Measurements from ENCODE around the gene CCT3.

DNA sequence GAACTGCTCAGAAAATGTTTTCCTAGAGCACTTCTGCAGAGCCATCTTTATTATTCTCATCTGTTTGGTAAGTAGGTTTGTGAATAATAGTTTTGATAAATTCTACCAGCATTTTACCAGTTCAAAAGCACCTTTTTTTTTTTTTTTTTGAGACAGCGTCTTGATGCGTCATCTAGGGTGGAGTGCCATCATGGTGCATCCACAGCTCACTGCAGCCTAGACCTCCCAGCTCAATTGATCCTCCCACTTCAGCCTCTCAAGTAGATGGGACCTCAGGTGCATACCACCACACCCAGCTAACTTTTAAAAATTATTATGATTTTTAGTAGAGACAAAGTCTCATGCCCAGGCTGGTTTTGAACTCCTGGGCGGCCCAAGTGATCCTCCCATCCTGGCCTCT is 21.2 kb upstream of the CCT3 start:
- TF ChIP-seq STAT1 (IDR thresholded peaks at IDR 0.05; ENCODE audit: unreplicated experiment): no peak
- TF ChIP-seq, protein P1, sequence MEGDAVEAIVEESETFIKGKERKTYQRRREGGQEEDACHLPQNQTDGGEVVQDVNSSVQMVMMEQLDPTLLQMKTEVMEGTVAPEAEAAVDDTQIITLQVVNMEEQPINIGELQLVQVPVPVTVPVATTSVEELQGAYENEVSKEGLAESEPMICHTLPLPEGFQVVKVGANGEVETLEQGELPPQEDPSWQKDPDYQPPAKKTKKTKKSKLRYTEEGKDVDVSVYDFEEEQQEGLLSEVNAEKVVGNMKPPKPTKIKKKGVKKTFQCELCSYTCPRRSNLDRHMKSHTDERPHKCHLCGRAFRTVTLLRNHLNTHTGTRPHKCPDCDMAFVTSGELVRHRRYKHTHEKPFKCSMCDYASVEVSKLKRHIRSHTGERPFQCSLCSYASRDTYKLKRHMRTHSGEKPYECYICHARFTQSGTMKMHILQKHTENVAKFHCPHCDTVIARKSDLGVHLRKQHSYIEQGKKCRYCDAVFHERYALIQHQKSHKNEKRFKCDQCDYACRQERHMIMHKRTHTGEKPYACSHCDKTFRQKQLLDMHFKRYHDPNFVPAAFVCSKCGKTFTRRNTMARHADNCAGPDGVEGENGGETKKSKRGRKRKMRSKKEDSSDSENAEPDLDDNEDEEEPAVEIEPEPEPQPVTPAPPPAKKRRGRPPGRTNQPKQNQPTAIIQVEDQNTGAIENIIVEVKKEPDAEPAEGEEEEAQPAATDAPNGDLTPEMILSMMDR (conservative IDR thresholded peaks at IDR 0.05; ENCODE audit: low read depth in 2 of 2): no peak
- TF ChIP-seq POLR2AphosphoS5 (IDR thresholded peaks at IDR 0.05; ENCODE audit: low read depth): no peak
- TF ChIP-seq EZH2 (IDR thresholded peaks at IDR 0.05; ENCODE audit: low read depth, unreplicated experiment): no peak
- TF ChIP-seq, protein P2, sequence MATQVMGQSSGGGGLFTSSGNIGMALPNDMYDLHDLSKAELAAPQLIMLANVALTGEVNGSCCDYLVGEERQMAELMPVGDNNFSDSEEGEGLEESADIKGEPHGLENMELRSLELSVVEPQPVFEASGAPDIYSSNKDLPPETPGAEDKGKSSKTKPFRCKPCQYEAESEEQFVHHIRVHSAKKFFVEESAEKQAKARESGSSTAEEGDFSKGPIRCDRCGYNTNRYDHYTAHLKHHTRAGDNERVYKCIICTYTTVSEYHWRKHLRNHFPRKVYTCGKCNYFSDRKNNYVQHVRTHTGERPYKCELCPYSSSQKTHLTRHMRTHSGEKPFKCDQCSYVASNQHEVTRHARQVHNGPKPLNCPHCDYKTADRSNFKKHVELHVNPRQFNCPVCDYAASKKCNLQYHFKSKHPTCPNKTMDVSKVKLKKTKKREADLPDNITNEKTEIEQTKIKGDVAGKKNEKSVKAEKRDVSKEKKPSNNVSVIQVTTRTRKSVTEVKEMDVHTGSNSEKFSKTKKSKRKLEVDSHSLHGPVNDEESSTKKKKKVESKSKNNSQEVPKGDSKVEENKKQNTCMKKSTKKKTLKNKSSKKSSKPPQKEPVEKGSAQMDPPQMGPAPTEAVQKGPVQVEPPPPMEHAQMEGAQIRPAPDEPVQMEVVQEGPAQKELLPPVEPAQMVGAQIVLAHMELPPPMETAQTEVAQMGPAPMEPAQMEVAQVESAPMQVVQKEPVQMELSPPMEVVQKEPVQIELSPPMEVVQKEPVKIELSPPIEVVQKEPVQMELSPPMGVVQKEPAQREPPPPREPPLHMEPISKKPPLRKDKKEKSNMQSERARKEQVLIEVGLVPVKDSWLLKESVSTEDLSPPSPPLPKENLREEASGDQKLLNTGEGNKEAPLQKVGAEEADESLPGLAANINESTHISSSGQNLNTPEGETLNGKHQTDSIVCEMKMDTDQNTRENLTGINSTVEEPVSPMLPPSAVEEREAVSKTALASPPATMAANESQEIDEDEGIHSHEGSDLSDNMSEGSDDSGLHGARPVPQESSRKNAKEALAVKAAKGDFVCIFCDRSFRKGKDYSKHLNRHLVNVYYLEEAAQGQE (IDR thresholded peaks at IDR 0.05; ENCODE audit: unreplicated experiment): no peak
- TF ChIP-seq EZH2phosphoT487 (IDR thresholded peaks at IDR 0.05; ENCODE audit: unreplicated experiment): no peak
- TF ChIP-seq CREB1 (CRISPR knock-in tag; IDR thresholded peaks at IDR 0.05; ENCODE audit: low read depth): no peak
- no peak for TF ChIP-seq NANOG (IDR thresholded peaks at IDR 0.05; ENCODE audit: borderline replicate concordance)
- TF ChIP-seq, protein P3, sequence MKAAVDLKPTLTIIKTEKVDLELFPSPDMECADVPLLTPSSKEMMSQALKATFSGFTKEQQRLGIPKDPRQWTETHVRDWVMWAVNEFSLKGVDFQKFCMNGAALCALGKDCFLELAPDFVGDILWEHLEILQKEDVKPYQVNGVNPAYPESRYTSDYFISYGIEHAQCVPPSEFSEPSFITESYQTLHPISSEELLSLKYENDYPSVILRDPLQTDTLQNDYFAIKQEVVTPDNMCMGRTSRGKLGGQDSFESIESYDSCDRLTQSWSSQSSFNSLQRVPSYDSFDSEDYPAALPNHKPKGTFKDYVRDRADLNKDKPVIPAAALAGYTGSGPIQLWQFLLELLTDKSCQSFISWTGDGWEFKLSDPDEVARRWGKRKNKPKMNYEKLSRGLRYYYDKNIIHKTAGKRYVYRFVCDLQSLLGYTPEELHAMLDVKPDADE (IDR thresholded peaks at IDR 0.05): no peak

All from GM23338 (cell line).